ENCODE data around the gene DYRK1A.

Gene DYRK1A

DNA sequence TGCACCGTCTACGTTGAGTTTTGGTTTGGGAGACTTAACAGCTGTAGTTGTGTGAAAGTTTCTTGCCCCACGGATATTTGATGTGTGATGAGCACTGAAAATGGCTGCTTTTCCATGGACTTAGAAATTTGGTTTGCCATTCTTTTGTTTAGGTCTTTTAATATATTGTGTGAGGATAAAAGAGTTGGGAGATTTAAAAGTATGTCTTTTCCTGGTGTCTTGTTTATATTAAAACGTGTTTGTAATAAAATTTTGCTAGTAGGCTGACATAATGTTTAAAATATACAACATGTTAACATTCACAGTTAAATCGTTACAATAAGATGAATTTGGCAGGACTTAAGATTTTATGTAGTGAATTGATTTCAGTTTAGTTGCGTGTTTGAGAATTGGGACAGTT, 106.9 kb downstream of the DYRK1A start:
- H3K9me3 ChIP-seq (ENCODE audit: control insufficient read depth, low read length) = no peaks in the 10 kb centered on the region
- H3K14ac ChIP-seq (ENCODE audit: low read length in 2 of 2) = no peak overlapping the region
- H3K4me1 ChIP-seq (ENCODE audit: control insufficient read depth, insufficient read depth, low read depth, low read length) = peaks cover 5% of the 10 kb centered on the region
- no peak overlapping the region for H3K4me2 ChIP-seq (ENCODE audit: low read length, poor library complexity, severe bottlenecking)
- H3K27ac ChIP-seq (ENCODE audit: low read length, poor library complexity, severe bottlenecking) = no peak overlapping the region
- WGBS = 89% methylated on average over 5 of the region's 6 CpGs
- no peak overlapping the region for H2AK5ac ChIP-seq (ENCODE audit: low read length, severe bottlenecking)
- no peak overlapping the region for H3K4me3 ChIP-seq (ENCODE audit: insufficient read depth in 1 of 2, low read depth in 1 of 2, low read length in 2 of 2)
- H3K9ac ChIP-seq (ENCODE audit: low read length) = no peak overlapping the region
- no peak overlapping the region for H3K18ac ChIP-seq (ENCODE audit: low read depth in 1 of 2, low read length in 2 of 2)
- no peak for DNase-seq
- no peak overlapping the region for H2BK120ac ChIP-seq (ENCODE audit: low read depth, low read length)
- no peak overlapping the region for H2BK5ac ChIP-seq (ENCODE audit: low read depth, low read length, poor library complexity, severe bottlenecking)
- no peak overlapping the region for H3K23ac ChIP-seq (ENCODE audit: low read length in 2 of 2)
- no peak overlapping the region for H4K91ac ChIP-seq (ENCODE audit: low read length)
- H2BK15ac ChIP-seq (ENCODE audit: low read depth, poor library complexity, severe bottlenecking) = no peak overlapping the region
- H3K79me1 ChIP-seq (replicated peaks; ENCODE audit: low read length, poor library complexity, severe bottlenecking) = peaks cover 14% of the 10 kb centered on the region
- no peak overlapping the region for H4K8ac ChIP-seq (ENCODE audit: low read length)
- H3K4ac ChIP-seq (ENCODE audit: low read depth in 1 of 2, low read length in 2 of 2) = no peak overlapping the region
- no peak overlapping the region for H2BK12ac ChIP-seq (ENCODE audit: low read length in 2 of 2)
- H3K36me3 ChIP-seq (ENCODE audit: control insufficient read depth in 1 of 2, insufficient read depth in 2 of 2, low read depth in 1 of 2, low read length in 2 of 2) = peaks cover 3 to 40% of the 10 kb centered on the region in 2 experiments
- H3K27me3 ChIP-seq (ENCODE audit: control insufficient read depth in 1 of 2, insufficient read depth in 1 of 2, low read length in 2 of 2) = no peaks in the 10 kb centered on the region
- H2AFZ ChIP-seq (ENCODE audit: low read depth, low read length) = no peak overlapping the region

DNA sequence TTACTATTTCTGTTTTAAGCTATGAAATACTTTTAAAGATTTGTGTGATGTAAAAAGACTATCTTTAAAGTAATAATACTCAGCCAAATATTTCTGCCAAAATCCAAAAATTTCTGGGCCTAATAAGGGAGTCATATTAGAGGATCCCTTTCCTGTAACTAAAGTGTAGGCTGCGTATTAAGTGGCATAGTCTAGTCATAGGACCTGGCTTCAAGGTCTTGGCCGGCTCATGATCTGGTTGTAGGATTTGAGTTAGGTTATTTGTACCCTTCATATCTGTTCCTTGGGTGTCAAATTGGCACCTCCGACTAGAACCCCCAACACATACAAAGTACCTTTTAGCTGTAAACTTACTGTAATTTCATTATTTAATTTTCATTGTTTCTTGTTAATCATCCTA, 107.8 kb downstream of the DYRK1A start:
- Histone ChIP-seq H4K91ac (ENCODE audit: low read length) (no peak overlapping the region), H2BK12ac (ENCODE audit: low read length in 2 of 2) (no peak overlapping the region), H3K23ac (ENCODE audit: low read length in 2 of 2) (no peak overlapping the region), H3K4ac (ENCODE audit: low read depth in 1 of 2, low read length in 2 of 2) (no peak overlapping the region), H3K4me1 (ENCODE audit: control insufficient read depth, insufficient read depth, low read depth, low read length) (peaks cover 5% of the 10 kb centered on the region), H4K8ac (ENCODE audit: low read length) (no peak overlapping the region), H2AFZ (ENCODE audit: low read depth, low read length) (no peak overlapping the region), H3K4me3 (ENCODE audit: insufficient read depth in 1 of 2, low read depth in 1 of 2, low read length in 2 of 2) (no peak overlapping the region), H2AK5ac (ENCODE audit: low read length, severe bottlenecking) (no peak overlapping the region), H3K9me3 (ENCODE audit: control insufficient read depth, low read length) (no peaks in the 10 kb centered on the region), H3K14ac (ENCODE audit: low read length in 2 of 2) (no peak overlapping the region), H2BK15ac (ENCODE audit: low read depth, poor library complexity, severe bottlenecking) (no peak overlapping the region), H2BK120ac (ENCODE audit: low read depth, low read length) (no peak overlapping the region), H3K27ac (ENCODE audit: low read length, poor library complexity, severe bottlenecking) (no peak overlapping the region), H3K36me3 (ENCODE audit: control insufficient read depth in 1 of 2, insufficient read depth in 2 of 2, low read depth in 1 of 2, low read length in 2 of 2) (peaks cover 3 to 41% of the 10 kb centered on the region in 2 experiments), H3K18ac (ENCODE audit: low read depth in 1 of 2, low read length in 2 of 2) (no peak overlapping the region), H3K27me3 (ENCODE audit: control insufficient read depth in 1 of 2, insufficient read depth in 1 of 2, low read length in 2 of 2) (no peaks in the 10 kb centered on the region), H2BK5ac (ENCODE audit: low read depth, low read length, poor library complexity, severe bottlenecking) (no peak overlapping the region), H3K9ac (ENCODE audit: low read length) (no peak overlapping the region), H3K79me1 (replicated peaks; ENCODE audit: low read length, poor library complexity, severe bottlenecking) (peaks cover 14% of the 10 kb centered on the region), H3K4me2 (ENCODE audit: low read length, poor library complexity, severe bottlenecking) (no peak overlapping the region)
- DNase-seq = no peak
- 100% methylated on average over 1 of the region's 3 CpGs for WGBS

DNA sequence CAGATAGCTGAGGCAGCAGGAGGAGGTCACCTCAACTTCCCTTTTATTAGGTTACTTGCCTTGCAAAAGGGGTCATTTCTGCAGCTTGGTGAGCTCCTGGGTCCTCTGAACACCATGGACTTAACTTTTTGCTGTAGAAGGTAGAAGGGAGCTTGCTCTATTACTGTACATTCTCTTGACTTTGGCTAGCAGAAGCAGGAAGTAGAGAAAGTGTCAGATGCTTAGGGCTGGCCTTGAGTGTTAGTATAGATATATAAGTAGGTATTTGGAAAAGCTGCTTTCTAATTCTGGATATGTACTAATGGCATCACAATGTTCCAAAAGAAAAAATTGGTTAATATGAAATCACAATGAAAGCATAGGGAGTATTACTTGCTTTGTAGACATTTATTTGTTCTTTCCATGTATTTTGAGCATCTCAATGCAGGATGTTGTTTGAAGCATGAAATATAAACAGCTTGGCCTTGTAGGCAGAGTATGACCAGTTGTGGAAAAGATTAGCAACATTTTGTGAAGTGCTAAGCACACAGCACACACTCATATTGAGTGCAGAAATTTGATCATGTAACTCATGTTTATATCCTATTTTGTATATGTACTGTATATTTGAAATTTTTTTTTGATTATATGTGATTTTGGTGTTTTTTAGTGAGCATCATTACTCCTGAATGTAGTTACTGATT, 108.8 kb downstream of the DYRK1A start:
- Histone ChIP-seq H3K23ac (ENCODE audit: low read length in 2 of 2) (no peak overlapping the region), H3K14ac (ENCODE audit: low read length in 2 of 2) (peak overlapping the region in 1 of 2 experiments; percentile 25), H3K4ac (ENCODE audit: low read depth in 1 of 2, low read length in 2 of 2) (peak overlapping the region in 1 of 2 experiments; percentile 41), H3K36me3 (ENCODE audit: control insufficient read depth in 1 of 2, insufficient read depth in 2 of 2, low read depth in 1 of 2, low read length in 2 of 2) (peaks cover 3 to 43% of the 10 kb centered on the region in 2 experiments), H4K91ac (ENCODE audit: low read length) (no peak overlapping the region), H3K4me2 (ENCODE audit: low read length, poor library complexity, severe bottlenecking) (peak overlapping the region; percentile 25), H3K4me1 (ENCODE audit: control insufficient read depth, insufficient read depth, low read depth, low read length) (peaks cover 5% of the 10 kb centered on the region), H3K9ac (ENCODE audit: low read length) (no peak overlapping the region), H3K27me3 (ENCODE audit: control insufficient read depth in 1 of 2, insufficient read depth in 1 of 2, low read length in 2 of 2) (no peaks in the 10 kb centered on the region), H3K4me3 (ENCODE audit: insufficient read depth in 1 of 2, low read depth in 1 of 2, low read length in 2 of 2) (no peak overlapping the region), H2BK120ac (ENCODE audit: low read depth, low read length) (no peak overlapping the region), H4K8ac (ENCODE audit: low read length) (peak overlapping the region; percentile 76), H2BK15ac (ENCODE audit: low read depth, poor library complexity, severe bottlenecking) (no peak overlapping the region), H3K9me3 (ENCODE audit: control insufficient read depth, low read length) (no peaks in the 10 kb centered on the region), H2BK12ac (ENCODE audit: low read length in 2 of 2) (peak overlapping the region in 1 of 2 experiments; percentile 55), H3K27ac (ENCODE audit: low read length, poor library complexity, severe bottlenecking) (peak overlapping the region; percentile 63), H3K79me1 (replicated peaks; ENCODE audit: low read length, poor library complexity, severe bottlenecking) (peaks cover 11% of the 10 kb centered on the region), H2AFZ (ENCODE audit: low read depth, low read length) (no peak overlapping the region), H2AK5ac (ENCODE audit: low read length, severe bottlenecking) (no peak overlapping the region), H2BK5ac (ENCODE audit: low read depth, low read length, poor library complexity, severe bottlenecking) (no peak overlapping the region), H3K18ac (ENCODE audit: low read depth in 1 of 2, low read length in 2 of 2) (peak overlapping the region in 1 of 2 experiments; percentile 16)
- DNase-seq = peak; percentile 33

- no peak overlapping the region for H4K8ac ChIP-seq (ENCODE audit: low read length)
- no peak overlapping the region for H3K9ac ChIP-seq (ENCODE audit: low read length)
- peaks cover 13 to 55% of the 10 kb centered on the region in 2 experiments for H3K36me3 ChIP-seq (ENCODE audit: control insufficient read depth in 1 of 2, insufficient read depth in 2 of 2, low read depth in 1 of 2, low read length in 2 of 2)
- H3K4me3 ChIP-seq (ENCODE audit: insufficient read depth in 1 of 2, low read depth in 1 of 2, low read length in 2 of 2) = no peak overlapping the region
- no peak overlapping the region for H2BK5ac ChIP-seq (ENCODE audit: low read depth, low read length, poor library complexity, severe bottlenecking)
- no peaks in the 10 kb centered on the region for H3K27me3 ChIP-seq (ENCODE audit: control insufficient read depth in 1 of 2, insufficient read depth in 1 of 2, low read length in 2 of 2)
- H2BK15ac ChIP-seq (ENCODE audit: low read depth, poor library complexity, severe bottlenecking) = no peak overlapping the region
- 82% methylated on average over 1 of the region's 1 CpG for WGBS
- no peak overlapping the region for H3K14ac ChIP-seq (ENCODE audit: low read length in 2 of 2)
- DNase-seq = no peak
- H3K18ac ChIP-seq (ENCODE audit: low read depth in 1 of 2, low read length in 2 of 2) = no peak overlapping the region
- no peak overlapping the region for H2BK120ac ChIP-seq (ENCODE audit: low read depth, low read length)
- no peaks in the 10 kb centered on the region for H3K9me3 ChIP-seq (ENCODE audit: control insufficient read depth, low read length)
- H2BK12ac ChIP-seq (ENCODE audit: low read length in 2 of 2) = no peak overlapping the region
- H3K4ac ChIP-seq (ENCODE audit: low read depth in 1 of 2, low read length in 2 of 2) = no peak overlapping the region
- no peak overlapping the region for H2AK5ac ChIP-seq (ENCODE audit: low read length, severe bottlenecking)
- H3K4me2 ChIP-seq (ENCODE audit: low read length, poor library complexity, severe bottlenecking) = no peak overlapping the region
- peaks cover 20% of the 10 kb centered on the region for H3K79me1 ChIP-seq (replicated peaks; ENCODE audit: low read length, poor library complexity, severe bottlenecking)
- no peak overlapping the region for H2AFZ ChIP-seq (ENCODE audit: low read depth, low read length)
- no peak overlapping the region for H3K27ac ChIP-seq (ENCODE audit: low read length, poor library complexity, severe bottlenecking)
- H4K91ac ChIP-seq (ENCODE audit: low read length) = no peak overlapping the region
- H3K23ac ChIP-seq (ENCODE audit: low read length in 2 of 2) = no peak overlapping the region
- H3K4me1 ChIP-seq (ENCODE audit: control insufficient read depth, insufficient read depth, low read depth, low read length) = peaks cover 5% of the 10 kb centered on the region
Measured at GRCh38 chr21:37478794-37479193, 112.2 kb downstream of the DYRK1A start.

Measured in mesenchymal stem cell (in vitro differentiated cells and primary cell).